SIG-M5 (cell line): ENCODE measurements around the gene GRK3.
"Not testable (repeated sequence)": the region's sequence is repeated elsewhere in the genome, so short reads cannot be mapped to it uniquely, and the experiment has no call there.

Source experiments
- DNase-seq: peaks from one replicate; lab custom pipeline; 2025; lab: John Stamatoyannopoulos, UW

GRK3 gene

GRCh38 chr22:25564320-25564978 is at the start of gene GRK3:
GRK3 (plus strand) TSS chr22:25564675; CDS start chr22:25565041, 366 bp downstream.
- no peak for DNase-seq

GRCh38 chr22:25518000-25518663 is 46.3 kb upstream of the GRK3 start:
- no peak for DNase-seq

GRCh38 chr22:25525376-25525775 is 39.1 kb upstream of the GRK3 start:
- no peak for DNase-seq

- DNase-seq: not testable (repeated sequence)
These were observed 38.5 kb upstream of the GRK3 start for GRCh38 chr22:25525804-25526584.

- not testable (repeated sequence) for DNase-seq
These were observed 37.5 kb upstream of the GRK3 start for GRCh38 chr22:25527016-25527415.

- not testable (repeated sequence) for DNase-seq
These were observed 36.4 kb upstream of the GRK3 start for GRCh38 chr22:25528068-25528467.

GRCh38 chr22:25529059-25529458 is 35.4 kb upstream of the GRK3 start:
- DNase-seq: not testable (repeated sequence)

- not testable (repeated sequence) for DNase-seq
These were observed 34.8 kb upstream of the GRK3 start for GRCh38 chr22:25529541-25530137.

GRCh38 chr22:25531677-25532076 is 32.8 kb upstream of the GRK3 start:
- not testable (repeated sequence) for DNase-seq

- DNase-seq: no peak
These were observed 29.8 kb upstream of the GRK3 start for GRCh38 chr22:25534724-25535123.

GRCh38 chr22:25536589-25536988 is 27.9 kb upstream of the GRK3 start:
- DNase-seq: no peak

GRCh38 chr22:25540166-25540907 is 24.1 kb upstream of the GRK3 start:
- DNase-seq: no peak

- DNase-seq: no peak
These were observed 23.4 kb upstream of the GRK3 start for GRCh38 chr22:25540908-25541660.

GRCh38 chr22:25542191-25542590 is 22.3 kb upstream of the GRK3 start:
- DNase-seq: no peak

GRCh38 chr22:25542720-25543402 is 21.6 kb upstream of the GRK3 start:
- DNase-seq: no peak

- no peak for DNase-seq
These were observed 19.3 kb upstream of the GRK3 start for GRCh38 chr22:25545146-25545545.

- DNase-seq: no peak
These were observed 18.8 kb upstream of the GRK3 start for GRCh38 chr22:25545672-25546071.

- no peak for DNase-seq
These were observed 18.2 kb upstream of the GRK3 start for GRCh38 chr22:25546242-25546641.

- peak; percentile 57 for DNase-seq
These were observed 17.7 kb upstream of the GRK3 start for GRCh38 chr22:25546751-25547150.

GRCh38 chr22:25548866-25549464 is 15.5 kb upstream of the GRK3 start:
- DNase-seq: no peak
